HCT116 (cell line): ENCODE measurements around the gene PPIH. TPM values are rescaled to one million over a fixed set of nuclear protein-coding genes. Genes with fewer than 3 reads are reported as not detected.

ENCODE experiments used
- ATAC-seq: fragments of 200-7000 bp; cut with Tn5 transposase; 2 replicates; pipeline ENCODE4 v1.9.1; 2020; ENCODE audit warnings: mild to moderate bottlenecking, moderate library complexity
- BruUV-seq: library from RNA; stranded (reverse); fragments of 400-500 nt; replicated peaks from 2 replicates; lab custom pipeline; 2021; lab: Mats Ljungman, UMichigan
- CTCF ChIA-PET: fragments of 300-600 bp; sonication (Branson Sonifier 250); formaldehyde crosslinking; loops from one replicate; lab custom pipeline; 2021; ENCODE audit warnings: antibody characterized with exemption; lab: Charles Lee
- POLR2A ChIA-PET: fragments of 300-600, 350-600 bp; sonication (Branson Sonifier 250); formaldehyde crosslinking; loops from one replicate; lab custom pipeline; 2021; ENCODE audit warnings: antibody characterized with exemption; lab: Charles Lee
- RAD21 ChIA-PET, 2 experiments: fragments of 300-600 bp; sonication (Branson Sonifier 250); formaldehyde crosslinking; loops; one replicate each; lab custom pipeline; 2023; ENCODE audit warnings: low total read pairs in 2 of 2; ENCODE audit not compliant: uncharacterized antibody in 2 of 2, unreplicated experiment in 2 of 2, low non-redundant PET in 1 of 2; lab: Charles Lee
- DNase-seq: peaks from one replicate; pipeline ENCODE4 v3.0.0-alpha.2; 2010; ENCODE audit warnings: low read depth, low spot score
- H2AFZ ChIP-seq: fragments of 200-600 bp; shearing (Covaris generic), sonication (generic); 2 replicates; pipeline ENCODE4 v1.6.1; 2017; ENCODE audit warnings: low read depth, mixed run types, mixed read lengths, antibody characterized with exemption, low read length; ENCODE audit not compliant: poor library complexity, severe bottlenecking
- H3K27ac ChIP-seq: 2 replicates; pipeline ENCODE4 v1.5.1; 2012; ENCODE audit warnings: low read depth, low read length
- H3K27me3 ChIP-seq: fragments of 200-600 bp; sonication (generic); 2 replicates; pipeline ENCODE4 v1.6.1; 2016; ENCODE audit warnings: mixed run types, low read length, mixed read lengths; ENCODE audit not compliant: insufficient read depth
- H3K36me3 ChIP-seq, 2 experiments: fragments of 200-500 bp in 1 of 2; fragments of 200-600 bp in 1 of 2; sonication (Bioruptor generic) in 1 of 2; sonication (generic) in 1 of 2; 2 replicates each; pipeline versions ENCODE4 v1.5.1 to v1.6.1; 2014 to 2016; ENCODE audit warnings: low read length in 2 of 2, inconsistent platforms in 1 of 2, mixed read lengths in 1 of 2, mixed run types in 1 of 2; ENCODE audit not compliant: insufficient read depth in 2 of 2, control insufficient read depth in 1 of 2
- H3K4me1 ChIP-seq, 2 experiments: fragments of 200-600 bp in 1 of 2; sonication (generic) in 1 of 2; 2 replicates each; pipeline versions ENCODE4 v1.5.1 to v1.6.1; 2012 to 2017; ENCODE audit warnings: low read length in 2 of 2, inconsistent platforms in 1 of 2, mild to moderate bottlenecking in 1 of 2, mixed read lengths in 1 of 2, mixed run types in 1 of 2, moderate library complexity in 1 of 2; ENCODE audit not compliant: insufficient read depth in 2 of 2, control insufficient read depth in 1 of 2
- H3K4me2 ChIP-seq: fragments of 200-600 bp; sonication (generic); 2 replicates; pipeline ENCODE4 v1.6.1; 2017; ENCODE audit warnings: mixed run types, low read length, mixed read lengths
- H3K4me3 ChIP-seq, 2 experiments: fragments of 200-600 bp in 1 of 2; sonication (generic) in 1 of 2; replicated peaks in 1 of 2; 2 replicates each; pipeline ENCODE4 v1.5.1; 2011 to 2016; ENCODE audit warnings: low read length in 2 of 2, control low read depth in 1 of 2, low read depth in 1 of 2, mild to moderate bottlenecking in 1 of 2, mixed read lengths in 1 of 2, mixed run types in 1 of 2
- H3K79me2 ChIP-seq: fragments of 200-600 bp; sonication (generic); 2 replicates; pipeline ENCODE4 v1.6.1; 2017; ENCODE audit warnings: mild to moderate bottlenecking, mixed run types, low read length, moderate library complexity, mixed read lengths; ENCODE audit not compliant: insufficient read depth
- H3K9ac ChIP-seq: fragments of 200-600 bp; sonication (generic); 2 replicates; pipeline ENCODE4 v1.6.1; 2016; ENCODE audit warnings: low read length, mixed read lengths
- H3K9me2 ChIP-seq: fragments of 200-600 bp; sonication (generic), shearing (Covaris generic); 2 replicates; pipeline ENCODE4 v1.6.1; 2017; ENCODE audit warnings: mixed run types, mild to moderate bottlenecking, moderate library complexity; ENCODE audit not compliant: insufficient read depth
- H3K9me3 ChIP-seq, 2 experiments: fragments of 200-500 bp in 1 of 2; fragments of 200-600 bp in 1 of 2; sonication (Bioruptor generic) in 1 of 2; sonication (generic) in 1 of 2; 2 replicates each; pipeline ENCODE4 v1.6.1; 2014 to 2017; ENCODE audit warnings: low read length in 2 of 2, mixed read lengths in 2 of 2, inconsistent platforms in 1 of 2, low read depth in 1 of 2, mild to moderate bottlenecking in 1 of 2, mixed run types in 1 of 2, moderate library complexity in 1 of 2; ENCODE audit not compliant: control insufficient read depth in 1 of 2, insufficient read depth in 1 of 2
- H4K20me1 ChIP-seq: fragments of 200-600 bp; sonication (generic), shearing (Covaris generic); 2 replicates; pipeline ENCODE4 v1.6.1; 2017; ENCODE audit warnings: mixed run types, mild to moderate bottlenecking, moderate library complexity; ENCODE audit not compliant: insufficient read depth
- CEBPB ChIP-seq: IDR thresholded peaks from 2 replicates; pipeline ENCODE4 v1.6.1; 2012; ENCODE audit warnings: low read depth
- FOSL1 ChIP-seq: IDR thresholded peaks from 2 replicates; pipeline ENCODE4 v1.6.1; 2012; ENCODE audit warnings: low read depth
- JUND ChIP-seq: IDR thresholded peaks from 2 replicates; pipeline ENCODE4 v1.6.1; 2012
- MAX ChIP-seq: IDR thresholded peaks from 2 replicates; pipeline ENCODE4 v1.6.1; 2012
- RAD21 ChIP-seq: IDR thresholded peaks from 2 replicates; pipeline ENCODE4 v1.6.1; 2012; ENCODE audit warnings: low read depth, mild to moderate bottlenecking
- SIN3A ChIP-seq: IDR thresholded peaks from 2 replicates; pipeline ENCODE4 v1.6.1; 2012; ENCODE audit warnings: low read depth
- SP1 ChIP-seq: IDR thresholded peaks from 2 replicates; pipeline ENCODE4 v1.6.1; 2012; ENCODE audit warnings: low read depth
- YY1 ChIP-seq: IDR thresholded peaks from 2 replicates; pipeline ENCODE4 v1.6.1; 2011; ENCODE audit warnings: low read length, low read depth, moderate library complexity, mild to moderate bottlenecking; ENCODE audit not compliant: insufficient replicate concordance; ENCODE audit errors: extremely low read depth
- ZNF274 ChIP-seq: fragments of 200-500 bp; sonication (Bioruptor generic); IDR thresholded peaks from 2 replicates; pipeline ENCODE4 v1.6.1; 2014; ENCODE audit warnings: mild to moderate bottlenecking, low read depth, low read length, inconsistent platforms
- intact Hi-C: fragments of 100-400 bp; cut with micrococcal nuclease; formaldehyde crosslinking; loops from 2 replicates; pipeline ENCODE4 v1.10.0; 2022
- total RNA-seq: library from RNA; stranded (reverse); gene quantifications from one replicate; pipeline ENCODE4 v1.2.1, GENCODE V29; 2021; ENCODE audit not compliant: unreplicated experiment
- TF ChIP-seq, protein P1 (sequence below): IDR thresholded peaks from 2 replicates; pipeline ENCODE4 v1.6.1; 2012; ENCODE audit warnings: low read depth
- TF ChIP-seq, protein P2 (sequence below): IDR thresholded peaks from 2 replicates; pipeline ENCODE4 v1.6.1; 2011; ENCODE audit warnings: mild to moderate bottlenecking, low read length, moderate library complexity; ENCODE audit not compliant: insufficient replicate concordance; ENCODE audit errors: extremely low read depth
- TF ChIP-seq, protein P3 (sequence below): IDR thresholded peaks from 2 replicates; pipeline ENCODE4 v1.6.1; 2012

The PPIH gene
- total RNA-seq, 1 experiment from 2014 or later = 100 TPM

GRCh38 chr1:42639116-42639515, 19.1 kb upstream of the PPIH start:
- Histone ChIP-seq H3K4me3 (no peak overlapping the region), H3K27ac (no peak overlapping the region), H3K4me2 (no peak overlapping the region), H4K20me1 (no peaks in the 10 kb centered on the region), H2AFZ (no peak overlapping the region), H3K79me2 (no peaks in the 10 kb centered on the region), H3K9ac (no peak overlapping the region), H3K9me2 (no peaks in the 10 kb centered on the region), H3K36me3 (no peaks in the 10 kb centered on the region), H3K9me3 (no peaks in the 10 kb centered on the region), H3K27me3 (no peaks in the 10 kb centered on the region), H3K4me1 (no peaks in the 10 kb centered on the region)
- ChIA-PET RAD21 (interaction anchor here in 1 of 2 experiments (0.6 kb wide), 1 partner anchor 40 kb away, joined by 3 read pairs; no protein-coding TSS in a partner anchor), CTCF (no interaction called here), POLR2A (no interaction called here)
- BruUV-seq = no TSS peak
- ATAC-seq = no peak
- DNase-seq = no peak
- intact Hi-C loops = no loop called here
- TF ChIP-seq MAX (no peak), RAD21 (no peak), FOSL1 (no peak), SP1 (no peak), ZNF274 (no peak), JUND (no peak), CEBPB (no peak), YY1 (no peak), SIN3A (no peak)
- TF ChIP-seq, protein P1, sequence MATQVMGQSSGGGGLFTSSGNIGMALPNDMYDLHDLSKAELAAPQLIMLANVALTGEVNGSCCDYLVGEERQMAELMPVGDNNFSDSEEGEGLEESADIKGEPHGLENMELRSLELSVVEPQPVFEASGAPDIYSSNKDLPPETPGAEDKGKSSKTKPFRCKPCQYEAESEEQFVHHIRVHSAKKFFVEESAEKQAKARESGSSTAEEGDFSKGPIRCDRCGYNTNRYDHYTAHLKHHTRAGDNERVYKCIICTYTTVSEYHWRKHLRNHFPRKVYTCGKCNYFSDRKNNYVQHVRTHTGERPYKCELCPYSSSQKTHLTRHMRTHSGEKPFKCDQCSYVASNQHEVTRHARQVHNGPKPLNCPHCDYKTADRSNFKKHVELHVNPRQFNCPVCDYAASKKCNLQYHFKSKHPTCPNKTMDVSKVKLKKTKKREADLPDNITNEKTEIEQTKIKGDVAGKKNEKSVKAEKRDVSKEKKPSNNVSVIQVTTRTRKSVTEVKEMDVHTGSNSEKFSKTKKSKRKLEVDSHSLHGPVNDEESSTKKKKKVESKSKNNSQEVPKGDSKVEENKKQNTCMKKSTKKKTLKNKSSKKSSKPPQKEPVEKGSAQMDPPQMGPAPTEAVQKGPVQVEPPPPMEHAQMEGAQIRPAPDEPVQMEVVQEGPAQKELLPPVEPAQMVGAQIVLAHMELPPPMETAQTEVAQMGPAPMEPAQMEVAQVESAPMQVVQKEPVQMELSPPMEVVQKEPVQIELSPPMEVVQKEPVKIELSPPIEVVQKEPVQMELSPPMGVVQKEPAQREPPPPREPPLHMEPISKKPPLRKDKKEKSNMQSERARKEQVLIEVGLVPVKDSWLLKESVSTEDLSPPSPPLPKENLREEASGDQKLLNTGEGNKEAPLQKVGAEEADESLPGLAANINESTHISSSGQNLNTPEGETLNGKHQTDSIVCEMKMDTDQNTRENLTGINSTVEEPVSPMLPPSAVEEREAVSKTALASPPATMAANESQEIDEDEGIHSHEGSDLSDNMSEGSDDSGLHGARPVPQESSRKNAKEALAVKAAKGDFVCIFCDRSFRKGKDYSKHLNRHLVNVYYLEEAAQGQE = no peak
- TF ChIP-seq, protein P2, sequence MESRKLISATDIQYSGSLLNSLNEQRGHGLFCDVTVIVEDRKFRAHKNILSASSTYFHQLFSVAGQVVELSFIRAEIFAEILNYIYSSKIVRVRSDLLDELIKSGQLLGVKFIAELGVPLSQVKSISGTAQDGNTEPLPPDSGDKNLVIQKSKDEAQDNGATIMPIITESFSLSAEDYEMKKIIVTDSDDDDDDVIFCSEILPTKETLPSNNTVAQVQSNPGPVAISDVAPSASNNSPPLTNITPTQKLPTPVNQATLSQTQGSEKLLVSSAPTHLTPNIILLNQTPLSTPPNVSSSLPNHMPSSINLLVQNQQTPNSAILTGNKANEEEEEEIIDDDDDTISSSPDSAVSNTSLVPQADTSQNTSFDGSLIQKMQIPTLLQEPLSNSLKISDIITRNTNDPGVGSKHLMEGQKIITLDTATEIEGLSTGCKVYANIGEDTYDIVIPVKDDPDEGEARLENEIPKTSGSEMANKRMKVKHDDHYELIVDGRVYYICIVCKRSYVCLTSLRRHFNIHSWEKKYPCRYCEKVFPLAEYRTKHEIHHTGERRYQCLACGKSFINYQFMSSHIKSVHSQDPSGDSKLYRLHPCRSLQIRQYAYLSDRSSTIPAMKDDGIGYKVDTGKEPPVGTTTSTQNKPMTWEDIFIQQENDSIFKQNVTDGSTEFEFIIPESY = no peak
- TF ChIP-seq, protein P3, sequence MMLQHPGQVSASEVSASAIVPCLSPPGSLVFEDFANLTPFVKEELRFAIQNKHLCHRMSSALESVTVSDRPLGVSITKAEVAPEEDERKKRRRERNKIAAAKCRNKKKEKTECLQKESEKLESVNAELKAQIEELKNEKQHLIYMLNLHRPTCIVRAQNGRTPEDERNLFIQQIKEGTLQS = no peak
